Activated naive CD4-positive, alpha-beta T cell treated with anti-CD3 and anti-CD28 coated beads, Interleukin-2, amount 50 U/mL, for 24 hours (primary cell): ENCODE results near the gene ARHGEF1.

ENCODE experiments used
- H3K27ac Mint-ChIP-seq: one replicate; pipeline ENCODE4 v1.8.0; 2021; ENCODE audit warnings: mild to moderate bottlenecking, mixed read lengths
- H3K27me3 Mint-ChIP-seq: one replicate; pipeline ENCODE4 v1.8.0; 2021; ENCODE audit warnings: mixed read lengths
- H3K36me3 Mint-ChIP-seq: one replicate; pipeline ENCODE4 v1.8.0; 2021; ENCODE audit warnings: mixed read lengths
- H3K4me1 Mint-ChIP-seq: one replicate; pipeline ENCODE4 v1.8.0; 2021; ENCODE audit warnings: mixed read lengths
- H3K4me3 Mint-ChIP-seq: one replicate; pipeline ENCODE4 v1.8.0; 2021; ENCODE audit warnings: mild to moderate bottlenecking, mixed read lengths
- H3K9me3 Mint-ChIP-seq: one replicate; pipeline ENCODE4 v1.8.0; 2021; ENCODE audit warnings: mixed read lengths

ARHGEF1 gene

GRCh38 chr19:41888926-41889325 lies 5.9 kb downstream of the ARHGEF1 start:
- H3K36me3 Mint-ChIP-seq: peaks cover 8% of the 10 kb centered on the region
- no peaks in the 10 kb centered on the region for H3K9me3 Mint-ChIP-seq
- H3K4me1 Mint-ChIP-seq: peaks cover 59% of the 10 kb centered on the region
- H3K27ac Mint-ChIP-seq: peak overlapping the region; percentile 86
- H3K27me3 Mint-ChIP-seq: no peaks in the 10 kb centered on the region
- peak overlapping the region; percentile 85 for H3K4me3 Mint-ChIP-seq

GRCh38 chr19:41889896-41890295 lies 6.9 kb downstream of the ARHGEF1 start:
- Mint-ChIP-seq H3K27ac (peak overlapping the region; percentile 86), H3K36me3 (peaks cover 8% of the 10 kb centered on the region), H3K9me3 (no peaks in the 10 kb centered on the region), H3K27me3 (no peaks in the 10 kb centered on the region), H3K4me1 (peaks cover 65% of the 10 kb centered on the region), H3K4me3 (peak overlapping the region; percentile 56)

GRCh38 chr19:41890936-41891335 lies 8.0 kb downstream of the ARHGEF1 start:
- H3K4me3 Mint-ChIP-seq: no peak overlapping the region
- no peaks in the 10 kb centered on the region for H3K9me3 Mint-ChIP-seq
- no peaks in the 10 kb centered on the region for H3K27me3 Mint-ChIP-seq
- H3K4me1 Mint-ChIP-seq: peaks cover 64% of the 10 kb centered on the region
- H3K27ac Mint-ChIP-seq: no peak overlapping the region
- peaks cover 12% of the 10 kb centered on the region for H3K36me3 Mint-ChIP-seq

DNA sequence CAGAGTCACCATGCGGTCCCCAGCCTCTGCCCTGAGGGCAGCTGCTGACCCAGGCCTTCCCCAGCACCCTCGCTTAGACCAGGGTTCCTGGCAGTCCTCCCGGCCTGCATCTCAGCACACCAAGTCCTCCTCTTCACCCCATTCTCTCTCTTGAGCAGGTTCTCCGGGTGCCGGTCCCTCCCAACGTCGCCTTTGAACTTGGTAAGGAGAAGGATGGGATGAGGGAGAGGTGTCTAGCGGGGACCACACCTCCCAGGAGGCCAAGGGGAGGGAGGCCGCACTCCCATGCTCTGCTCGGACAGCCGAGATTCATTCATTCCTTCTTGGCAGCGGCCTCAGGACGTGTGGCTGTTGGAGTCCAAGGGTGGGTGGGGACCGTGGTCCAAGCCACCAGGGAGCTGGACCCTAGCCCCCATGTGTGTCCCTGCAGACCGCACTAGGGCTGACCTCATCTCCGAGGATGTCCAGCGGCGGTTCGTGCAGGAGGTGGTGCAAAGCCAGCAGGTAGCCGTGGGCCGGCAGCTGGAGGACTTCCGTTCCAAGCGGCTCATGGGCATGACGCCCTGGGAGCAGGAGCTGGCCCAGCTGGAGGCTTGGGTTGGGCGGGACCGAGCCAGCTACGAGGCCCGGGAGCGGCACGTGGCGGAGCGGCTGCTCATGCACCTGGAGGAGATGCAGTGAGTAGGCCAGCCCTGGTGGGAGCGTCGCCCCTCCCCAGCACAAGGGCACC lies 9.4 kb downstream of the ARHGEF1 start:
- Mint-ChIP-seq H3K9me3 (no peaks in the 10 kb centered on the region), H3K4me3 (no peak overlapping the region), H3K27me3 (no peaks in the 10 kb centered on the region), H3K27ac (no peak overlapping the region), H3K36me3 (peaks cover 12% of the 10 kb centered on the region), H3K4me1 (peaks cover 58% of the 10 kb centered on the region)

DNA sequence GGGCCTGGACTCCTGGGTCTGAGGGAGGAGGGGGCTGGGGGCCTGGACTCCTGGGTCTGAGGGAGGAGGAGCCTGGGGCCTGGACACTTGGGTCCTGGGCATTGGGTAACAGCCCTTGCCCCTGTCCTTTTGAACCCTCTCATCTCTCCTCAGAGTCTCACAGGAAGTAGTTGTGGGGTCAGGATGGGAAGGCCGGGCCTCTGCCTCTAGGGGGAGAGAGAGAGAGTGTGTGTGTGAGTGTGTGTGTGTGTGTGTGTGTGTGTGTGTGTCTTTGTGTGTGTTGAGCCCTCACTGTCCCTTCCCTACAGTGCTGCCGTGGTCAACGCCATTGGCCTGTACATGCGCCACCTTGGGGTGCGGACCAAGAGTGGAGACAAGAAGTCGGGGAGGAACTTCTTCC lies 10.9 kb downstream of the ARHGEF1 start:
- H3K9me3 Mint-ChIP-seq: no peaks in the 10 kb centered on the region
- peak overlapping the region; percentile 91 for H3K27ac Mint-ChIP-seq
- H3K4me3 Mint-ChIP-seq: no peak overlapping the region
- H3K36me3 Mint-ChIP-seq: peaks cover 8% of the 10 kb centered on the region
- no peaks in the 10 kb centered on the region for H3K27me3 Mint-ChIP-seq
- peaks cover 62% of the 10 kb centered on the region for H3K4me1 Mint-ChIP-seq

- H3K4me3 Mint-ChIP-seq: no peak overlapping the region
Measured at GRCh38 chr19:41894350-41894749, 11.4 kb downstream of the ARHGEF1 start.

DNA sequence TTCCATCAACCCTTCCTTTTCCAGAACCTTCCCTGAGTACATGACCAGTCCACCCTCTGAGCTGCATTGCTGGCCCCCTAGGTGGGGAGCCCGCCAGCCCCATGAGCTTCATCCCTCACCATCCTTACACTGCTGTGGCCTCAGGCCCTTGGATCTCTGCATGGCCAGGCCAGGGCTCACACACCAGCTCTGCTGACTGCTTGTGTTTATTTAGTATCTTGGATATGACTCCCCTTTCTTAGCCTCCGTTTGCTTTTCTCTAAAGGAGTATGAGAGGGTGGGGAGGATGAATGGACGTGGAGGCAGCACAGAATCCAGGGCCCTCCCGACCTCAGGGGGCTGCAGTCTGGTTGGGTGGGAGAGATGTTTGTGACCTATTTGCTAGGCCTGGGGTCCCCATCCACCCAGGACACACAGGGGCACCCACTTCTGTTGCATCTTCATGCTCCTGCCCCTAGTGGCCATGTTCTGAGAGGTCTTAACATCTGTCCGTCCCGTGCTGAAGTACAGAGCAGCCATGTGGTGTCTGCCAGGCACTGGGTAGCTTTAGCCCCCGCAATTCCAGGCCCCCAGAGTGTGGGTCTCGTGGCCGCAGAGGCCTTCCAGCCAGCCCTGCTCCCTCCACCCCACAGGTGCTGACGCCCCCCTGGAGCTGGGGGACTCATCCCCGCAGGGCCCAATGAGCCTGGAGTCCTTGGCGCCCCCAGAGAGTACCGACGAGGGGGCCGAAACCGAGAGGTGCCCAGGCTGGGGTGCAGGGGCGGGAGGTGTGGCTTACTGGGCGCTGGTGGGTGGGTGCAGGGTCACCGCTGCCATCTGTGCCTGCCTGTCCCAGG lies 13.0 kb downstream of the ARHGEF1 start:
- Mint-ChIP-seq H3K9me3 (no peaks in the 10 kb centered on the region), H3K4me3 (peak overlapping the region; percentile 42), H3K36me3 (peaks cover 10% of the 10 kb centered on the region), H3K4me1 (peaks cover 64% of the 10 kb centered on the region), H3K27me3 (no peaks in the 10 kb centered on the region), H3K27ac (peak overlapping the region; percentile 95)

More at GRCh38 chr19:41894350-41894749, 11.4 kb downstream of the ARHGEF1 start:
- Mint-ChIP-seq H3K27ac (peak overlapping the region; percentile 91), H3K4me1 (peaks cover 62% of the 10 kb centered on the region), H3K9me3 (no peaks in the 10 kb centered on the region), H3K36me3 (peaks cover 11% of the 10 kb centered on the region), H3K27me3 (no peaks in the 10 kb centered on the region)

DNA sequence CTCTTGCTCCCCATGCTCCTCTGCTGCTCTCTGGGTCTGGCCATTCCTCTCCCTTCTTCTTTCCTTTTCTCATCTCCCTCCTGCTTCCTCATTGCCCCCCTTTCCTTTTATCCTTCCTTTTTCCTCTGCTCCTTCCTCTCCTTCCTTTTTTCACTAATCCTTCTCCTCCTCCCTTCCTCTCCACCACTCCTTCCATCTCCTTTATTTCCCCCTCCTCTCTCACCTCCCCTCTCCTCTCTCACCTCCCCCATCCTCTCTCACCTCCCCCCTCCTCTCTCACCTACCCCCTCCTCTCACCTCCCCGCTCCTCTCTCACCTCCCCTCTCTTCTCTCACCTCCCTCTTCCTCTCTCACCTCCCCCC lies 13.6 kb downstream of the ARHGEF1 start:
- Mint-ChIP-seq H3K36me3 (peaks cover 10% of the 10 kb centered on the region), H3K27me3 (no peaks in the 10 kb centered on the region), H3K9me3 (no peaks in the 10 kb centered on the region), H3K27ac (peak overlapping the region; percentile 86), H3K4me1 (peaks cover 61% of the 10 kb centered on the region), H3K4me3 (no peak overlapping the region)

DNA sequence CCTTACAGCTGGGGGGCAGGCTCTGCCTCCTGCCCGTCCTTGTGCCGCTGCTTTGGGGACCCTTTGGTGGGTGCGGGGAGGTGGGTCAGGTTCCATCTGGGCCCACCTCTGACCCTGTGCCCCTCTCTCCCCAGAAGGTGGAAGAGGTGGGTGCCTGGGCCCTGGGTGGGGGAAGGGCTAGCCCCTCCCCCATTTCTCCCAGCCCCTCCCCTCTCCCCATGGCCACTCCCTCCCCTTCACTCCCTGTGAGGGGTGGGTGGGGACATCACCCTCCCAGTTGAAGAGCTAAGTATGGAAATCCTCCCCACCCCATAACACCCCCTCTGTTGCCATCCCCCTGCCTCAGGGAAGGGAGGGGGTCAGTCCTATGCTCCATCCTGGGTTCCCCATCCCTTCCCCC lies 14.2 kb downstream of the ARHGEF1 start:
- H3K4me1 Mint-ChIP-seq: peaks cover 62% of the 10 kb centered on the region
- no peaks in the 10 kb centered on the region for H3K27me3 Mint-ChIP-seq
- no peak overlapping the region for H3K4me3 Mint-ChIP-seq
- peaks cover 10% of the 10 kb centered on the region for H3K36me3 Mint-ChIP-seq
- no peaks in the 10 kb centered on the region for H3K9me3 Mint-ChIP-seq
- no peak overlapping the region for H3K27ac Mint-ChIP-seq

- Mint-ChIP-seq H3K27ac (peak overlapping the region; percentile 96), H3K27me3 (no peaks in the 10 kb centered on the region), H3K4me3 (no peak overlapping the region), H3K4me1 (peaks cover 60% of the 10 kb centered on the region), H3K9me3 (no peaks in the 10 kb centered on the region), H3K36me3 (peaks cover 10% of the 10 kb centered on the region)
Measured at GRCh38 chr19:41897820-41898219, 14.8 kb downstream of the ARHGEF1 start.

DNA sequence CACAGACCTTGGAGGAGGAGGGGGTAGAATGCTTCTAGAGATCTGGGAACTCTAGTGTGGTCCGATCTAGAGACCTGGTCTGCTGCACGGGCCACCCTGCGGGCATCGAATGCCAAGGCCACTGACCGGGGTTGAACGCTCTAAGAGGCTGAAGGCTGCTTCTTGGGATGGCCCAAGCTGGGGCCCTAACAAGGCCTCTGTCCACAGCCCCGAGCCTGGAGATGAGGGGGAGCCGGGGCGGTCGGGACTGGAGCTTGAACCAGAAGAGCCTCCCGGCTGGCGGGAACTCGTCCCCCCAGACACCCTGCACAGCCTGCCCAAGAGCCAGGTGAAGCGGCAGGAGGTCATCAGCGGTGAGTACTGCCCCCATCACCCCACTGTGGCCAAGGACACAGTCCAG lies 15.3 kb downstream of the ARHGEF1 start:
- Mint-ChIP-seq H3K4me1 (peaks cover 56% of the 10 kb centered on the region), H3K27ac (peak overlapping the region; percentile 79), H3K36me3 (peaks cover 10% of the 10 kb centered on the region), H3K27me3 (no peaks in the 10 kb centered on the region), H3K4me3 (no peak overlapping the region), H3K9me3 (no peaks in the 10 kb centered on the region)

- Mint-ChIP-seq H3K4me1 (peaks cover 53% of the 10 kb centered on the region), H3K36me3 (peaks cover 13% of the 10 kb centered on the region), H3K9me3 (no peaks in the 10 kb centered on the region), H3K4me3 (no peak overlapping the region), H3K27ac (peak overlapping the region; percentile 72), H3K27me3 (no peaks in the 10 kb centered on the region)
Measured at GRCh38 chr19:41901707-41902360, 18.9 kb downstream of the ARHGEF1 start.

DNA sequence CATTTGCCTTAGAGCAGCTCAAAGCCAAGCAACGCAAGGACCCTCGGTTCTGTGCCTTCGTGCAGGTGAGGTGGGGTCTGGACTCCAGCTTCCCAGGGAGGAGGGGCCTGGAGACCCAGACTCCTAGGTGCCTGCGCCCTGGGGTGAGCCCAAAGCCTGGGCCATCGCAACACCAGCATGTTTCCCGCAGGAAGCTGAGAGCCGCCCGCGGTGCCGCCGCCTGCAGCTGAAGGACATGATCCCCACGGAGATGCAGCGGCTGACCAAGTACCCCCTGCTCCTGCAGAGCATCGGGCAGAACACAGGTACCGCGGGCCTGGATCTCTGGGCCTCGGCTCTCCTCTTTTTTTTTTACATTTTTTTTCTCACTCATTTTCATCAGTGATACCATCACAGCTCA lies 19.6 kb downstream of the ARHGEF1 start:
- no peak overlapping the region for H3K27ac Mint-ChIP-seq
- H3K9me3 Mint-ChIP-seq: no peaks in the 10 kb centered on the region
- no peaks in the 10 kb centered on the region for H3K27me3 Mint-ChIP-seq
- no peak overlapping the region for H3K4me3 Mint-ChIP-seq
- peaks cover 14% of the 10 kb centered on the region for H3K36me3 Mint-ChIP-seq
- peaks cover 55% of the 10 kb centered on the region for H3K4me1 Mint-ChIP-seq

DNA sequence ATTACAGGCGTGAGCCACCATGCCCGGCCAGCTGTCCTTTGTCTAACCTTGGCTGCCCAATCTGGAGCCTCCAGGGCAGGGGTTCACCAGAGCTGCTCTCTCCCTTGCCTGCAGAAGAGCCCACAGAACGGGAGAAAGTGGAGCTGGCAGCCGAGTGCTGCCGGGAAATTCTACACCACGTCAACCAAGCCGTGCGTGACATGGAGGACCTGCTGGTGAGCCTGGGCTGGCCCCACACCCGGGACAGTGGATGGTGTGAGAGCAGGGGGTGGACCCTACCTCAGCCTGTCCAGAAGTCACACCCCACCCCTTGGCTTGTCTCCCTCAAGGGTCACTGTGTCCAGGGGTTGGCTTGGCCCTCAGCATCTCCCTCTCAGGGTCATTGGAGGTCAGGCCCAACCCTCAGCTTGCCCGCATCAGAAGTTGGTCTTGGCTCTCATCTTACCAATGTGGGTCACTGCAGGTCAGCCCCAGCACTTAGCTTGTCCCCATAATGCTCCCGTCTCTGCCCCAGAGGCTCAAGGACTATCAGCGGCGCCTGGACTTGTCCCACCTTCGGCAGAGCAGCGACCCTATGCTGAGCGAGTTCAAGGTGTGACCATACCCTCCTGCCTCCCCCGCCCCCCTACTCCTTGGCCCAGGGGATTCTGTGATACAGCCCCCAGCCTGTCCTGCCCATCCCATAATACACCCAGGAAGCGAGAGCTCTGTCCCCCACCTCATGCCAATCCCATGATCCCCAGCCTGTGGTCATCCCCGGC lies 20.4 kb downstream of the ARHGEF1 start:
- Mint-ChIP-seq H3K27me3 (no peaks in the 10 kb centered on the region), H3K36me3 (peaks cover 14% of the 10 kb centered on the region), H3K27ac (peak overlapping the region; percentile 62), H3K4me1 (peaks cover 48% of the 10 kb centered on the region), H3K9me3 (no peaks in the 10 kb centered on the region), H3K4me3 (no peak overlapping the region)

DNA sequence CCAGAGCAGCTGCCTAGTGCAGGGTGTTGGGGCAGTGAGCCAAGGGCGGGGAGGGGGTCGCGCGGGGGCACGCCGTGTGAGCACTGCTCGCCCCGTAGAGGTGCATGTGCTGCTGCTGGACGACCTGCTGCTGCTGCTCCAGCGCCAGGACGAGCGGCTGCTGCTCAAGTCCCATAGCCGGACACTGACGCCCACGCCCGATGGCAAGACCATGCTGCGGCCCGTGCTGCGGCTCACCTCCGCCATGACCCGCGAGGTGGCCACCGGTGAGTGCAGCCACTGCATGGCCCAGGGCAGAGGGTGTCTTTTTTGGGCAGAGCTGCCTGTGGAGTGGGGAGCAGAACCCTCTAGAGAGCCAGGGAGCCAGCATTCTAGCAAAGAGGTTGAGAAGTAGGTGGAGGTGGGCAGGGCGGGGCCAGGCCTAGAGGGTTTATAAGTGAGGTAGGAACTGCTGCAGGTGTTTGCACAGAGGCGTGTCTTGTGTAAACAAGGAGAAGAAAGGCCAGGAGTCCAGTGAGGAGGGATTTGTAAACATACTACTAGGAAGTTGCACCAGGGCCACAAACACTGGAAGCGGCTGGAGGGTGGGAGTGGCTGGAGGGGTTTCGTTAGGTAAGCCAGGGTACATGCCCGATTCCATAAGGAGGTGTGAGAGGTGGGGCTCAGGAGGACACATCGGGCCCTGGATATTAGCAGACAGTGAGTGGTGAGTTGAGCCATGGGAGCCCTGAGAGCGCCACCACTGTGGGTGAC lies 21.3 kb downstream of the ARHGEF1 start:
- H3K27ac Mint-ChIP-seq: peak overlapping the region; percentile 55
- no peaks in the 10 kb centered on the region for H3K9me3 Mint-ChIP-seq
- peaks cover 39% of the 10 kb centered on the region for H3K4me1 Mint-ChIP-seq
- H3K27me3 Mint-ChIP-seq: no peaks in the 10 kb centered on the region
- H3K4me3 Mint-ChIP-seq: no peak overlapping the region
- H3K36me3 Mint-ChIP-seq: peaks cover 11% of the 10 kb centered on the region
